ENCODE measurements around the gene TSEN2.

GRCh38 chr3:12451481-12451880 lies 32.8 kb upstream of the TSEN2 start:
- no peak for TF ChIP-seq CTCF (IDR thresholded peaks at IDR 0.05)
- no peak for TF ChIP-seq POLR2A (IDR thresholded peaks at IDR 0.05)
